DND-41 (cell line): ENCODE results near the gene GOLGA6A.

Experiments used
- ATAC-seq: fragments of 200-7000 bp; cut with Tn5 transposase; 3 replicates; pipeline ENCODE4 v1.9.1; 2021; ENCODE audit warnings: low read depth; ENCODE audit not compliant: insufficient read depth
- DNase-seq: peaks from one replicate; pipeline ENCODE4 v3.0.0-alpha.2; 2020
- H2AFZ ChIP-seq: 2 replicates; pipeline ENCODE4 v1.6.0; 2012; ENCODE audit warnings: low read depth, low read length
- H3K27ac ChIP-seq: 2 replicates; pipeline ENCODE4 v1.5.1; 2012; ENCODE audit warnings: low read length, inconsistent platforms
- H3K27me3 ChIP-seq: fragments of 200-600 bp; sonication (generic); 2 replicates; pipeline ENCODE4 v1.6.0; 2012; ENCODE audit warnings: low read length, mild to moderate bottlenecking, inconsistent platforms; ENCODE audit not compliant: insufficient read depth, poor library complexity
- H3K36me3 ChIP-seq: 2 replicates; pipeline ENCODE4 v1.5.1; 2012; ENCODE audit warnings: low read length, inconsistent platforms; ENCODE audit not compliant: insufficient read depth
- H3K4me1 ChIP-seq: 2 replicates; pipeline ENCODE4 v1.5.1; 2012; ENCODE audit warnings: mild to moderate bottlenecking, low read length; ENCODE audit not compliant: insufficient read depth
- H3K4me2 ChIP-seq: 2 replicates; pipeline ENCODE4 v1.6.0; 2012; ENCODE audit warnings: mild to moderate bottlenecking, moderate library complexity, low read length, inconsistent platforms; ENCODE audit not compliant: insufficient read depth
- H3K4me3 ChIP-seq, 2 experiments: fragments of 200-600 bp in 1 of 2; shearing (Covaris generic) in 1 of 2; 2 replicates each; pipeline ENCODE4 v1.5.1; 2012 to 2016; ENCODE audit warnings: inconsistent platforms in 2 of 2, low read length in 2 of 2, mild to moderate bottlenecking in 2 of 2, low read depth in 1 of 2, moderate library complexity in 1 of 2
- H3K79me2 ChIP-seq: 2 replicates; pipeline ENCODE4 v1.6.0; 2012; ENCODE audit warnings: low read length, inconsistent platforms; ENCODE audit not compliant: insufficient read depth
- H3K9ac ChIP-seq: 2 replicates; pipeline ENCODE4 v1.6.0; 2012; ENCODE audit warnings: low read depth, mild to moderate bottlenecking, inconsistent platforms, low read length, moderate library complexity
- H3K9me3 ChIP-seq: 2 replicates; pipeline ENCODE4 v1.5.1; 2012; ENCODE audit warnings: low read length, moderate library complexity, mild to moderate bottlenecking, inconsistent platforms; ENCODE audit not compliant: insufficient read depth, severe bottlenecking
- H4K20me1 ChIP-seq: 2 replicates; pipeline ENCODE4 v1.6.0; 2012; ENCODE audit warnings: low read length; ENCODE audit not compliant: insufficient read depth
- EZH2 ChIP-seq: IDR thresholded peaks from 3 replicates; pipeline ENCODE4 v1.6.1; 2012; ENCODE audit warnings: borderline replicate concordance, low read depth, mild to moderate bottlenecking, moderate library complexity, low read length, inconsistent platforms; ENCODE audit not compliant: severe bottlenecking
- TF ChIP-seq, protein P1 (sequence below): IDR thresholded peaks from 2 replicates; pipeline ENCODE4 v1.5.1; 2012; ENCODE audit warnings: borderline replicate concordance, low read length, moderate library complexity, mild to moderate bottlenecking; ENCODE audit not compliant: poor library complexity, severe bottlenecking; ENCODE audit errors: extremely low read depth

Gene GOLGA6A

DNA sequence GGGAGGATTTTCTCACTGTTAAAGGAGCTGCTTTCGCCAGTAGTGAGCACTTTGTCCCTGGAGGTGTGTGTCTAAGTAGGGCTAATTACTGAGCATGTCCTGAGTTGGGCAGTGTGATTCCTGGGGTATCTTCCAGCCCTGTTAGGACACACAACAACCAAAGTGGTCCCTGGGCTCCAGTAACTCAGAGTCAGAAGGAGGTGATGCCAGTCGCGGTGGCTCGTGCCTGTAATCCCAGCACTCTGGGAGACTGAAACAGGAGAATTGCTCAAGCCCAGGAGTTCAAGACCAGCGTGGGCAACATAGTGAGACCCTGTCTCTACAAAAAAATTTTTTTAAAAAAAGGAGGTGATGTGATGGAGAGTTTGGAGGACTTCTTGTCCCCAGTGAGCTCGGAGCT is 50.3 kb downstream of the GOLGA6A start:
- ATAC-seq, result no peak

DNA sequence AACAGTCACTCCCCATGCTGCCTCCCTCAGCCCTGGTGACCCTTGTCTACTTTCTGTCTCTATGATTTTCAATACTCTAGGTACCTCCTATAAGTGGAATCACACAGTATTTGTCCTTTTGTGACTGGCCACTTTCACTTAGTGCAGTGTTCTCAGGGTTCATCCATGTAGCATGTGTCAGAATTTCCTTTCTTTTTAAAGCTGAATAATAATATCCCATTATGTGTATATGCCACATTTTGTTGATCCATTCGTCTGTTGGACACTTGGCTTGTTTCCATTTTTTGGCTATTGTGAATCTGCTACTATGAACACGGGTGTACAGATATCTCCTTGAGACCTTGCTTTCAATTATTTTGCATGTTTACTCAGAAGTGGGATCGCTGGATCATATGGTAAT is 53.7 kb downstream of the GOLGA6A start:
- no peak overlapping the region for H3K4me3 ChIP-seq
- no peaks in the 10 kb centered on the region for H3K27me3 ChIP-seq
- DNase-seq (no peak), ATAC-seq (no peak)
- no peaks in the 10 kb centered on the region for H3K79me2 ChIP-seq
- no peak overlapping the region for H2AFZ ChIP-seq
- H3K4me2 ChIP-seq, result no peak overlapping the region
- H3K27ac ChIP-seq, result no peak overlapping the region
- no peaks in the 10 kb centered on the region for H3K9me3 ChIP-seq
- H3K9ac ChIP-seq, result no peak overlapping the region
- H4K20me1 ChIP-seq, result no peaks in the 10 kb centered on the region; the same call in 1 of the 2 replicates
- no peaks in the 10 kb centered on the region for H3K4me1 ChIP-seq
- TF ChIP-seq, protein P1, sequence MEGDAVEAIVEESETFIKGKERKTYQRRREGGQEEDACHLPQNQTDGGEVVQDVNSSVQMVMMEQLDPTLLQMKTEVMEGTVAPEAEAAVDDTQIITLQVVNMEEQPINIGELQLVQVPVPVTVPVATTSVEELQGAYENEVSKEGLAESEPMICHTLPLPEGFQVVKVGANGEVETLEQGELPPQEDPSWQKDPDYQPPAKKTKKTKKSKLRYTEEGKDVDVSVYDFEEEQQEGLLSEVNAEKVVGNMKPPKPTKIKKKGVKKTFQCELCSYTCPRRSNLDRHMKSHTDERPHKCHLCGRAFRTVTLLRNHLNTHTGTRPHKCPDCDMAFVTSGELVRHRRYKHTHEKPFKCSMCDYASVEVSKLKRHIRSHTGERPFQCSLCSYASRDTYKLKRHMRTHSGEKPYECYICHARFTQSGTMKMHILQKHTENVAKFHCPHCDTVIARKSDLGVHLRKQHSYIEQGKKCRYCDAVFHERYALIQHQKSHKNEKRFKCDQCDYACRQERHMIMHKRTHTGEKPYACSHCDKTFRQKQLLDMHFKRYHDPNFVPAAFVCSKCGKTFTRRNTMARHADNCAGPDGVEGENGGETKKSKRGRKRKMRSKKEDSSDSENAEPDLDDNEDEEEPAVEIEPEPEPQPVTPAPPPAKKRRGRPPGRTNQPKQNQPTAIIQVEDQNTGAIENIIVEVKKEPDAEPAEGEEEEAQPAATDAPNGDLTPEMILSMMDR, result no peak
- TF ChIP-seq EZH2, result no peak
- H3K36me3 ChIP-seq, result peaks cover 47% of the 10 kb centered on the region

More for the DNA sequence above, 50.3 kb downstream of the GOLGA6A start:
- Histone ChIP-seq H4K20me1 (no peaks in the 10 kb centered on the region; the same call in 1 of the 2 replicates), H3K4me3 (no peak overlapping the region), H3K27ac (no peak overlapping the region), H3K36me3 (peaks cover 51% of the 10 kb centered on the region), H3K27me3 (no peaks in the 10 kb centered on the region), H2AFZ (no peak overlapping the region), H3K4me1 (no peaks in the 10 kb centered on the region), H3K4me2 (no peak overlapping the region), H3K79me2 (no peaks in the 10 kb centered on the region), H3K9me3 (no peaks in the 10 kb centered on the region), H3K9ac (no peak overlapping the region)
- TF ChIP-seq EZH2, result no peak
- TF ChIP-seq, protein P1, result no peak
- DNase-seq, result no peak

DNA sequence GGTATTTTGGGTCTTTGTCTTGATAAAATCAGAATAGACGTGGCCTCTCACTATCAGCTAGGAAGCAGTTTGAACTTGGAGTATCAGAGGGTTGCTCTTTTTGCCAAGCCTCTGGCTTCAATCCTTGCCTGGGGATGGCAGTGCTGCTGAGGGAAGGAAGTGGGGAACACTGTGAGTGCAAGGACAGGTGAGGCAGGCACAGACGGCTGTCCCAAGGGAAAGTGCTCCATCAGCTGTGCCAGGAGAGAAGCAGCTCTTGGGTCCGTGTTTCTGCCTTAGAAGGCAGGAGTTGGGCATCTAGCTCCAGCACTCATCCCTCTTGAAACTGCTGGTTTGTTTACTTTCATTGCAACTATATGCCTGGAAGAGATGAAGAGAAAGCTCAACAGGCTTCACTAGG is 54.7 kb downstream of the GOLGA6A start:
- H3K36me3 ChIP-seq, result peaks cover 48% of the 10 kb centered on the region
- no peak overlapping the region for H3K4me2 ChIP-seq
- no peaks in the 10 kb centered on the region for H3K27me3 ChIP-seq
- H3K4me1 ChIP-seq, result no peaks in the 10 kb centered on the region
- H4K20me1 ChIP-seq, result no peaks in the 10 kb centered on the region
- no peak overlapping the region for H2AFZ ChIP-seq
- H3K79me2 ChIP-seq, result no peaks in the 10 kb centered on the region
- ATAC-seq (no peak), DNase-seq (no peak)
- TF ChIP-seq, protein P1, result no peak
- TF ChIP-seq EZH2, result no peak
- no peak overlapping the region for H3K4me3 ChIP-seq
- H3K9me3 ChIP-seq, result no peaks in the 10 kb centered on the region
- H3K9ac ChIP-seq, result no peak overlapping the region
- H3K27ac ChIP-seq, result no peak overlapping the region

DNA sequence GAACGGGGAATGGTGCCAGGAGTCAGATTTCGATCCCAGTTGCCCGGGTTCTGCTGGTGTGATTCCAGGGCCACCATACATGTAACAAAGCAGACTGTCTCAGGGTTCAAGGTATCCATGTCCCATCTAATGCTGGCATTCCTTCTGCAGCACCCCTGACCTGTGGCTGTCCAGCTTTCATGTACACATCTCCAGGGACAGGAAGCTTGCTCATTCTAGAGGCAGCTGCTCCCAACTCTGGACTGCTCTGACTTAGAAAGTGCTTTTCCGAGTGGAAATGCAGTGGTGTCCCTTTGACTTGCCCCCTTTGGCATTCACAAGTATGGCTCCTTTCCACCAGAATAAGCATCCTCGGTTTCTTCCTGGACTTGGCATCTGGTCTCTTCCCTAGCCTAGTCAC is 56.9 kb downstream of the GOLGA6A start:
- no peak overlapping the region for H3K4me3 ChIP-seq
- H3K79me2 ChIP-seq, result peaks cover 2% of the 10 kb centered on the region; the same call in 1 of the 2 replicates
- no peaks in the 10 kb centered on the region for H3K9me3 ChIP-seq
- no peak overlapping the region for H3K27ac ChIP-seq
- H3K4me1 ChIP-seq, result no peaks in the 10 kb centered on the region
- H3K27me3 ChIP-seq, result no peaks in the 10 kb centered on the region
- DNase-seq, result no peak
- no peak overlapping the region for H2AFZ ChIP-seq
- H3K4me2 ChIP-seq, result no peak overlapping the region
- no peak for ATAC-seq
- TF ChIP-seq, protein P1, result no peak
- TF ChIP-seq EZH2, result no peak
- no peak overlapping the region for H3K9ac ChIP-seq
- no peaks in the 10 kb centered on the region for H4K20me1 ChIP-seq
- H3K36me3 ChIP-seq, result peaks cover 49% of the 10 kb centered on the region
